GM13977 (cell line): ENCODE measurements around the gene TPPP3.
"Not testable (repeated sequence)": the region's sequence is repeated elsewhere in the genome, so short reads cannot be mapped to it uniquely, and the experiment has no call there.

ENCODE experiments used
- DNase-seq: peaks from one replicate; pipeline ENCODE4 v3.0.0; 2012; ENCODE audit warnings: low spot score
- CTCF ChIP-seq: IDR thresholded peaks from 2 replicates; pipeline ENCODE4 v1.5.1; 2012; ENCODE audit warnings: mild to moderate bottlenecking, control low read depth; ENCODE audit not compliant: insufficient read depth; ENCODE audit errors: extremely low read depth, missing control alignments
- in situ Hi-C: fragments of 300-500 bp; cut with MboI; formaldehyde crosslinking; loops from one replicate; pipeline ENCODE4 v1.12.0; 2022; ENCODE audit warnings: low sequenced_read_pairs, low pct_unique_long_range_greater_than_20kb, mixed read lengths, inconsistent platforms; ENCODE audit not compliant: unreplicated experiment

The TPPP3 gene

GRCh38 chr16:67419931-67420330 is 26.6 kb upstream of the TPPP3 start:
- DNase-seq = no peak
- no peak for TF ChIP-seq CTCF

GRCh38 chr16:67419502-67419901 is 26.2 kb upstream of the TPPP3 start:
- in situ Hi-C loops = no loop called here
- no peak for TF ChIP-seq CTCF
- no peak for DNase-seq

More at GRCh38 chr16:67419931-67420330, 26.6 kb upstream of the TPPP3 start:
- in situ Hi-C loops = no loop called here

DNA sequence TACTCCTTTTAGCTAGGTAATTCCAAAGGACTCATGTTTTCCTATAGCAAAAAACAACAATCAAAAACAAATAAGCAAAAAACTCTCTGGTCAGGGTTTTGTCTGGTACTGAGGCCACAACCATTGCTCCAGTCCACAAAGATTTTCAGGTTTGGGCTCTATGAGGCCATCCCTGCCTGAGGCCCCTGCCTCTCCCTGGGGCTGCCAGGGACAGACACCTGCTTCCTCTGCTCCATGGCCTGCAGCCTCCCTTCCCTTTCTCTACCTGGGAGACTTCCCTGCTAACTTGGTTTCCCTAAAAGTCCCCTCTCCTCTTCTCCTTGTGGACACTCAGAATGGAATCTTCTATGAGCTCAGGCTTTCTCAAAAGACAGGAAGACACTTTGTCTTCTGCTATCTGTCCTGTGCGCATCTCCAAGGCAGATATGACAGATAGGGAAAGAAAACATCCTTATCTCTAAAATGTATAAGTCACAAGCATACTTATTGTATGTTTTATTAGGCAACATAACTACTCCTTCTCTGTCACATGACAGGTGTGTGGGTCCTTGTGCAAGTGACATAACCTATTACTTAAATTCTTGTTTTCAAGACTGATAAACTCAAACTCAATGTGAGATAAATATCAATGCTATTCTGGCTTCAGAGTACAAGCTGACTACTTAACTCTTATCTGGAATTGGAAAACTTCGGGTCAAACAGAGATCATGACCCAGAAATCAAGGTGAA is 24.2 kb upstream of the TPPP3 start:
- in situ Hi-C loops = no loop called here
- TF ChIP-seq CTCF = no peak
- no peak for DNase-seq

DNA sequence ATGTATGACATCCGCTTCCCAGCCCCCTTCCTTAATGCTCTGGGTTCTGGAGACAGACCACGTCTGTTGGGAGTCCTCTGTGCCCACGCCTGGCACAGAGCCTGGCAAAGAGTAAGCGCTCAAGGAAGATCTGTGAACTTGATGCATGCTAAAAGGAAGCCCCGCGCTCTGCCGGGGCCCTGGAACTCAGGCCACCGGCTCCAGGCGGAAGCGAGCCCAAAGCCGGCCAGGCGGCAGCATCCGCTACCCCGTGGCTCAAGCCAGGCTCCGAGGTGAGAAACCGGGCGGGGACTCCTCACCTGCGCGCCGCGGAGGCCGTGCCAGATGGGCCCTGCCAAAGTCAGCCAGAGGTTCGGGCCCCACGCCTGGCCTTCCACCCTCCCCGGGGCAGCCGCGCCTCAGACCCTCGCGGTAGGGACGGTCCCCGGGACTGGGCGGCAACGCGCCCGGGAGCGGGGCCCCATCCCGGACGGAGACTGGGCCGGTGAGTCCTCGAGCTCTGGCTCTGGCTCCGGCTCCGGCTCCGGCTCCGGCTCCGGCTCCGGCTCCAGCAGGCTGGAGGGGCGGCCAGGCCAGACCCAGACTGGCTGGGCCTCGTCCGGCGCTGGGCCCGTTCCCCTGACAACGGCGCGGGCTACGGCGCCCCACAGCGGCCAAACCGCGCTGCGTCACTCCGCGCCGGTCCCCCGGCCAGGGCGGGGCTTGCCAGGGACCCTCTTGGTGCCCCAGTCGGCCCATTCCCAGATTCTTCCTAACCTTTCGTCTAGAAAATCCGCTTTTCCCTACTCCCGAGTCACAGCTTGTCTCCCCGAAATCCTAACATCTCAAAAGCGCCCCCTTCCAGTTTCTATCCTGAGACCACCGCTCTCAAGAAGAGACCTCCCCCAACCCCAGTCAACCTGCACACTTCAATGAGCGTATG is 22.8 kb upstream of the TPPP3 start, which contains the start of gene ZDHHC1:
ZDHHC1 (minus strand) TSS at position 606 of the 922 bp plus-strand sequence. CDS start 8,702 bp downstream, outside the sequence.
- peak; percentile 79 for TF ChIP-seq CTCF
- DNase-seq = peak; percentile 90
- in situ Hi-C loops = no loop called here

GRCh38 chr16:67415421-67415820 is 22.1 kb upstream of the TPPP3 start:
- in situ Hi-C loops, DNase-seq: not testable (repeated sequence)

GRCh38 chr16:67413978-67414911 is 20.9 kb upstream of the TPPP3 start:
- DNase-seq = no peak
- in situ Hi-C loops = no loop called here
- no peak for TF ChIP-seq CTCF
